HCT116 (cell line): ENCODE results near the gene DOP1A. TPM values are rescaled to one million over a fixed set of nuclear protein-coding genes. Genes with fewer than 3 reads are reported as not detected.

ENCODE experiments used
- ATAC-seq: fragments of 200-7000 bp; cut with Tn5 transposase; 2 replicates; pipeline ENCODE4 v1.9.1; 2020; ENCODE audit warnings: mild to moderate bottlenecking, moderate library complexity
- BruUV-seq: library from RNA; stranded (reverse); fragments of 400-500 nt; replicated peaks from 2 replicates; lab custom pipeline; 2021; lab: Mats Ljungman, UMichigan
- CTCF ChIA-PET: fragments of 300-600 bp; sonication (Branson Sonifier 250); formaldehyde crosslinking; loops from one replicate; lab custom pipeline; 2021; ENCODE audit warnings: antibody characterized with exemption; lab: Charles Lee
- POLR2A ChIA-PET: fragments of 300-600, 350-600 bp; sonication (Branson Sonifier 250); formaldehyde crosslinking; loops from one replicate; lab custom pipeline; 2021; ENCODE audit warnings: antibody characterized with exemption; lab: Charles Lee
- RAD21 ChIA-PET, 2 experiments: fragments of 300-600 bp; sonication (Branson Sonifier 250); formaldehyde crosslinking; loops; one replicate each; lab custom pipeline; 2023; ENCODE audit warnings: low total read pairs in 2 of 2; ENCODE audit not compliant: uncharacterized antibody in 2 of 2, unreplicated experiment in 2 of 2, low non-redundant PET in 1 of 2; lab: Charles Lee
- DNase-seq: peaks from one replicate; pipeline ENCODE4 v3.0.0-alpha.2; 2010; ENCODE audit warnings: low read depth, low spot score
- H2AFZ ChIP-seq: fragments of 200-600 bp; shearing (Covaris generic), sonication (generic); 2 replicates; pipeline ENCODE4 v1.6.1; 2017; ENCODE audit warnings: low read depth, mixed run types, mixed read lengths, antibody characterized with exemption, low read length; ENCODE audit not compliant: poor library complexity, severe bottlenecking
- H3K27ac ChIP-seq: 2 replicates; pipeline ENCODE4 v1.5.1; 2012; ENCODE audit warnings: low read depth, low read length
- H3K27me3 ChIP-seq: fragments of 200-600 bp; sonication (generic); 2 replicates; pipeline ENCODE4 v1.6.1; 2016; ENCODE audit warnings: mixed run types, low read length, mixed read lengths; ENCODE audit not compliant: insufficient read depth
- H3K36me3 ChIP-seq, 2 experiments: fragments of 200-500 bp in 1 of 2; fragments of 200-600 bp in 1 of 2; sonication (Bioruptor generic) in 1 of 2; sonication (generic) in 1 of 2; 2 replicates each; pipeline versions ENCODE4 v1.5.1 to v1.6.1; 2014 to 2016; ENCODE audit warnings: low read length in 2 of 2, inconsistent platforms in 1 of 2, mixed read lengths in 1 of 2, mixed run types in 1 of 2; ENCODE audit not compliant: insufficient read depth in 2 of 2, control insufficient read depth in 1 of 2
- H3K4me1 ChIP-seq, 2 experiments: fragments of 200-600 bp in 1 of 2; sonication (generic) in 1 of 2; 2 replicates each; pipeline versions ENCODE4 v1.5.1 to v1.6.1; 2012 to 2017; ENCODE audit warnings: low read length in 2 of 2, inconsistent platforms in 1 of 2, mild to moderate bottlenecking in 1 of 2, mixed read lengths in 1 of 2, mixed run types in 1 of 2, moderate library complexity in 1 of 2; ENCODE audit not compliant: insufficient read depth in 2 of 2, control insufficient read depth in 1 of 2
- H3K4me2 ChIP-seq: fragments of 200-600 bp; sonication (generic); 2 replicates; pipeline ENCODE4 v1.6.1; 2017; ENCODE audit warnings: mixed run types, low read length, mixed read lengths
- H3K4me3 ChIP-seq, 2 experiments: fragments of 200-600 bp in 1 of 2; sonication (generic) in 1 of 2; replicated peaks in 1 of 2; 2 replicates each; pipeline ENCODE4 v1.5.1; 2011 to 2016; ENCODE audit warnings: low read length in 2 of 2, control low read depth in 1 of 2, low read depth in 1 of 2, mild to moderate bottlenecking in 1 of 2, mixed read lengths in 1 of 2, mixed run types in 1 of 2
- H3K79me2 ChIP-seq: fragments of 200-600 bp; sonication (generic); 2 replicates; pipeline ENCODE4 v1.6.1; 2017; ENCODE audit warnings: mild to moderate bottlenecking, mixed run types, low read length, moderate library complexity, mixed read lengths; ENCODE audit not compliant: insufficient read depth
- H3K9ac ChIP-seq: fragments of 200-600 bp; sonication (generic); 2 replicates; pipeline ENCODE4 v1.6.1; 2016; ENCODE audit warnings: low read length, mixed read lengths
- H3K9me2 ChIP-seq: fragments of 200-600 bp; sonication (generic), shearing (Covaris generic); 2 replicates; pipeline ENCODE4 v1.6.1; 2017; ENCODE audit warnings: mixed run types, mild to moderate bottlenecking, moderate library complexity; ENCODE audit not compliant: insufficient read depth
- H3K9me3 ChIP-seq, 2 experiments: fragments of 200-500 bp in 1 of 2; fragments of 200-600 bp in 1 of 2; sonication (Bioruptor generic) in 1 of 2; sonication (generic) in 1 of 2; 2 replicates each; pipeline ENCODE4 v1.6.1; 2014 to 2017; ENCODE audit warnings: low read length in 2 of 2, mixed read lengths in 2 of 2, inconsistent platforms in 1 of 2, low read depth in 1 of 2, mild to moderate bottlenecking in 1 of 2, mixed run types in 1 of 2, moderate library complexity in 1 of 2; ENCODE audit not compliant: control insufficient read depth in 1 of 2, insufficient read depth in 1 of 2
- H4K20me1 ChIP-seq: fragments of 200-600 bp; sonication (generic), shearing (Covaris generic); 2 replicates; pipeline ENCODE4 v1.6.1; 2017; ENCODE audit warnings: mixed run types, mild to moderate bottlenecking, moderate library complexity; ENCODE audit not compliant: insufficient read depth
- CBX3 ChIP-seq: IDR thresholded peaks from 2 replicates; pipeline ENCODE4 v1.6.1; 2012; ENCODE audit warnings: low read depth
- CEBPB ChIP-seq: IDR thresholded peaks from 2 replicates; pipeline ENCODE4 v1.6.1; 2012; ENCODE audit warnings: low read depth
- ELF1 ChIP-seq: IDR thresholded peaks from 2 replicates; pipeline ENCODE4 v1.6.1; 2012; ENCODE audit warnings: low read depth, borderline replicate concordance
- EZH2phosphoT487 ChIP-seq: fragments of 200-600 bp; IDR thresholded peaks from 2 replicates; pipeline ENCODE4 v1.6.1; 2018; ENCODE audit warnings: antibody characterized with exemption, borderline replicate concordance
- FOSL1 ChIP-seq: IDR thresholded peaks from 2 replicates; pipeline ENCODE4 v1.6.1; 2012; ENCODE audit warnings: low read depth
- JUND ChIP-seq: IDR thresholded peaks from 2 replicates; pipeline ENCODE4 v1.6.1; 2012
- POLR2AphosphoS5 ChIP-seq: IDR thresholded peaks from 2 replicates; pipeline ENCODE4 v1.6.1; 2011; ENCODE audit warnings: mild to moderate bottlenecking, low read depth, low read length, moderate library complexity
- RAD21 ChIP-seq: IDR thresholded peaks from 2 replicates; pipeline ENCODE4 v1.6.1; 2012; ENCODE audit warnings: low read depth, mild to moderate bottlenecking
- SIN3A ChIP-seq: IDR thresholded peaks from 2 replicates; pipeline ENCODE4 v1.6.1; 2012; ENCODE audit warnings: low read depth
- SRF ChIP-seq: IDR thresholded peaks from 2 replicates; pipeline ENCODE4 v1.6.1; 2012; ENCODE audit warnings: low read depth
- TCF7L2 ChIP-seq: IDR thresholded peaks from 2 replicates; pipeline ENCODE4 v1.7.0; 2011; ENCODE audit warnings: borderline replicate concordance, inconsistent platforms; ENCODE audit not compliant: insufficient read depth, insufficient read length; ENCODE audit errors: extremely low read depth
- YY1 ChIP-seq: IDR thresholded peaks from 2 replicates; pipeline ENCODE4 v1.6.1; 2011; ENCODE audit warnings: low read length, low read depth, moderate library complexity, mild to moderate bottlenecking; ENCODE audit not compliant: insufficient replicate concordance; ENCODE audit errors: extremely low read depth
- ZNF274 ChIP-seq: fragments of 200-500 bp; sonication (Bioruptor generic); IDR thresholded peaks from 2 replicates; pipeline ENCODE4 v1.6.1; 2014; ENCODE audit warnings: mild to moderate bottlenecking, low read depth, low read length, inconsistent platforms
- intact Hi-C: fragments of 100-400 bp; cut with micrococcal nuclease; formaldehyde crosslinking; loops from 2 replicates; pipeline ENCODE4 v1.10.0; 2022
- total RNA-seq: library from RNA; stranded (reverse); gene quantifications from one replicate; pipeline ENCODE4 v1.2.1, GENCODE V29; 2021; ENCODE audit not compliant: unreplicated experiment
- TF ChIP-seq, protein P1 (sequence below), 3 experiments: fragments of 200-600 bp in 1 of 3; sonication (generic) in 1 of 3; IDR thresholded peaks in 2 of 3; conservative IDR thresholded peaks in 1 of 3; 2 replicates each; pipeline ENCODE4 v1.5.1; 2012 to 2017; ENCODE audit warnings: low read depth in 2 of 3, low read length in 2 of 3, antibody characterized with exemption in 1 of 3, borderline replicate concordance in 1 of 3, control low read depth in 1 of 3, mild to moderate bottlenecking in 1 of 3, mixed read lengths in 1 of 3, mixed run types in 1 of 3, moderate library complexity in 1 of 3; ENCODE audit not compliant: insufficient read depth in 1 of 3
- TF ChIP-seq, protein P2 (sequence below): IDR thresholded peaks from 2 replicates; pipeline ENCODE4 v1.6.1; 2012
- TF ChIP-seq, protein P3 (sequence below): IDR thresholded peaks from 2 replicates; pipeline ENCODE4 v1.6.1; 2012

The DOP1A gene
- total RNA-seq, 1 experiment from 2014 or later, result 7.1 TPM

DNA sequence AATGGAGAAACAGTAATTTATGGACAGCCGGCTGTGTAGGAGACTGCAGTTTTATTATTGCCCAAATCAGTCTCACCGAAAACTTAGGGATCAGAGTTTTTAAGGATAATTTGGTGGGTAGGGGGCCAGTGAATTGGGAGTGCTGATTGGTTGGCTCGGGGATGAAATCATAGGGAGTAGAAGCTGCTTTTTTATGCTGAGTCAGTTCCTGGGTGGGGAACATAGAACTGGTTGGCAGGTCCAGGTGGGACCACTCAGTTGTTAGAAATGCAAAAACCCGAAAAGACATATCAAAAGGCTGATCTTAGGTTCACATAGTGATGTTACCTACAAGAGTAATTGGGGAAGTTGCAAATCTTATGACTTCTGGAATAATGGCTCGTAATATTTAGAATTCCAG is 59.3 kb downstream of the DOP1A start:
- no peak for TF ChIP-seq ZNF274
- TF ChIP-seq ELF1, result no peak
- TF ChIP-seq POLR2AphosphoS5, result no peak
- no TSS peak for BruUV-seq
- H3K9me3 ChIP-seq, result no peaks in the 10 kb centered on the region
- ChIA-PET RAD21 (no interaction called here), POLR2A (no interaction called here), CTCF (no interaction called here)
- no peaks in the 10 kb centered on the region for H3K4me1 ChIP-seq
- no peak overlapping the region for H3K9ac ChIP-seq
- no peak for DNase-seq
- no peak overlapping the region for H2AFZ ChIP-seq
- intact Hi-C loops, result no loop called here
- H3K79me2 ChIP-seq, result no peaks in the 10 kb centered on the region
- no peaks in the 10 kb centered on the region for H3K27me3 ChIP-seq
- no peaks in the 10 kb centered on the region for H3K9me2 ChIP-seq
- H4K20me1 ChIP-seq, result no peaks in the 10 kb centered on the region
- H3K4me3 ChIP-seq, result no peak overlapping the region
- H3K4me2 ChIP-seq, result no peak overlapping the region
- H3K36me3 ChIP-seq, result peaks cover 0 to 3% of the 10 kb centered on the region in 2 experiments; a peak in 2 of 4 replicates
- no peak overlapping the region for H3K27ac ChIP-seq
- ATAC-seq, result no peak

DNA sequence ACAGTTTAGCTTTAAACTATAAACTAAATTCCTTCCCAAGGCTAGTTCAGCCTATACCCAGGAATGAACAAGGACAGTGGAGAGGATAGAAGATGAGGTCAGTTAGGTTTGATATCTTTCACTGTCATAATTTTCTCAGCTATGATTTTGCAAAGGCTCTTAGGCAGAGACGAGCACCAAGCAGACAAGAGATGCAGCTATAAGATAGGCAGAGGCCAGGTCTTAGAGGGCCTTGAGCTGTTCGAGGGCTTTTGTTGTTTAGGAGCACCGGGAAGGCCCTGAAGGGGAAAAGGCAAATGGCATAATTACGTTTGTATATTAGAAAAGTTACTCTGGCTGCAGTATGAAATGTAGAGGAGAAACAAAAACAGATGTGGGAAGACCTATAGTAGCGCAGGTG is 59.8 kb downstream of the DOP1A start:
- Histone ChIP-seq H3K27me3 (no peaks in the 10 kb centered on the region), H3K4me2 (no peak overlapping the region), H4K20me1 (no peaks in the 10 kb centered on the region), H3K4me3 (no peak overlapping the region), H3K4me1 (no peaks in the 10 kb centered on the region), H2AFZ (no peak overlapping the region), H3K36me3 (peaks cover 0 to 3% of the 10 kb centered on the region in 2 experiments; a peak in 2 of 4 replicates), H3K9me3 (no peaks in the 10 kb centered on the region), H3K9me2 (no peaks in the 10 kb centered on the region), H3K9ac (no peak overlapping the region), H3K27ac (no peak overlapping the region), H3K79me2 (no peaks in the 10 kb centered on the region)
- BruUV-seq, result no TSS peak
- ChIA-PET RAD21 (no interaction called here), POLR2A (no interaction called here), CTCF (no interaction called here)
- DNase-seq (no peak), ATAC-seq (no peak)
- intact Hi-C loops, result no loop called here
- TF ChIP-seq, protein P1, sequence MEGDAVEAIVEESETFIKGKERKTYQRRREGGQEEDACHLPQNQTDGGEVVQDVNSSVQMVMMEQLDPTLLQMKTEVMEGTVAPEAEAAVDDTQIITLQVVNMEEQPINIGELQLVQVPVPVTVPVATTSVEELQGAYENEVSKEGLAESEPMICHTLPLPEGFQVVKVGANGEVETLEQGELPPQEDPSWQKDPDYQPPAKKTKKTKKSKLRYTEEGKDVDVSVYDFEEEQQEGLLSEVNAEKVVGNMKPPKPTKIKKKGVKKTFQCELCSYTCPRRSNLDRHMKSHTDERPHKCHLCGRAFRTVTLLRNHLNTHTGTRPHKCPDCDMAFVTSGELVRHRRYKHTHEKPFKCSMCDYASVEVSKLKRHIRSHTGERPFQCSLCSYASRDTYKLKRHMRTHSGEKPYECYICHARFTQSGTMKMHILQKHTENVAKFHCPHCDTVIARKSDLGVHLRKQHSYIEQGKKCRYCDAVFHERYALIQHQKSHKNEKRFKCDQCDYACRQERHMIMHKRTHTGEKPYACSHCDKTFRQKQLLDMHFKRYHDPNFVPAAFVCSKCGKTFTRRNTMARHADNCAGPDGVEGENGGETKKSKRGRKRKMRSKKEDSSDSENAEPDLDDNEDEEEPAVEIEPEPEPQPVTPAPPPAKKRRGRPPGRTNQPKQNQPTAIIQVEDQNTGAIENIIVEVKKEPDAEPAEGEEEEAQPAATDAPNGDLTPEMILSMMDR (IDR thresholded peaks at IDR 0.05 in 2 of 3, conservative IDR thresholded peaks at IDR 0.05 in 1 of 3; ENCODE audit: borderline replicate concordance in 1 of 3, insufficient read depth in 1 of 3, low read depth in 2 of 3, low read length in 2 of 3), result no peak
- no peak for TF ChIP-seq JUND
- TF ChIP-seq SRF, result no peak
- TF ChIP-seq CBX3, result no peak
- TF ChIP-seq RAD21, result no peak
- TF ChIP-seq CEBPB, result no peak
- TF ChIP-seq, protein P2, sequence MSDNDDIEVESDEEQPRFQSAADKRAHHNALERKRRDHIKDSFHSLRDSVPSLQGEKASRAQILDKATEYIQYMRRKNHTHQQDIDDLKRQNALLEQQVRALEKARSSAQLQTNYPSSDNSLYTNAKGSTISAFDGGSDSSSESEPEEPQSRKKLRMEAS, result no peak
- no peak for TF ChIP-seq YY1
- TF ChIP-seq POLR2AphosphoS5, result no peak
- no peak for TF ChIP-seq ZNF274
- TF ChIP-seq, protein P3, sequence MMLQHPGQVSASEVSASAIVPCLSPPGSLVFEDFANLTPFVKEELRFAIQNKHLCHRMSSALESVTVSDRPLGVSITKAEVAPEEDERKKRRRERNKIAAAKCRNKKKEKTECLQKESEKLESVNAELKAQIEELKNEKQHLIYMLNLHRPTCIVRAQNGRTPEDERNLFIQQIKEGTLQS, result no peak
- TF ChIP-seq FOSL1, result no peak
- TF ChIP-seq SIN3A, result no peak
- no peak for TF ChIP-seq TCF7L2
- TF ChIP-seq EZH2phosphoT487, result no peak
